Left colon (tissue), 2 donors: ENCODE measurements around the gene CD2. TPM values are rescaled to one million over a fixed set of nuclear protein-coding genes. Genes with fewer than 3 reads are reported as not detected.

Experiments
- ATAC-seq: fragments of 200-7000 bp; cut with Tn5 transposase; one replicate; pipeline ENCODE4 v1.9.1; 2020; ENCODE audit warnings: mild to moderate bottlenecking, moderate library complexity
- DNase-seq, 2 donors: peaks; one replicate each; pipeline ENCODE4 v3.0.0-alpha.2; 2020
- intact Hi-C, 2 donors: fragments of 100-400 bp; cut with DNase I in 1 of 2; cut with micrococcal nuclease in 1 of 2; formaldehyde crosslinking; loops; one replicate each; pipeline versions ENCODE4 v1.11.2 to v1.14.0; 2022; cut with DNase I, micrococcal nuclease
- total RNA-seq, 2 donors: library from RNA; stranded (reverse); fragmentation: NEBNext Ultra II Directional; extraction: Animal tissue kit (Norgen Biotek cat#: 25700); gene quantifications; one replicate each; pipeline ENCODE4 v1.2.1, GENCODE V29; 2021
- donor health status: DM: no; HTN: no; CAD: no.
- donor health status: DM: yes; HTN: yes; CAD: no.

Gene CD2
- total RNA-seq, 2 donors from 2014 or later = 2.9 to 3.5 TPM

GRCh38 chr1:116725798-116726197 lies 28.4 kb upstream of the CD2 start:
- intact Hi-C loops = loop anchor here in 1 of 2 donors (10.0 kb wide), 1 partner anchor 329 kb away; no protein-coding TSS in a partner anchor
- ATAC-seq = no peak
- no peak for DNase-seq

- ATAC-seq (no peak), DNase-seq (no peak)
- intact Hi-C loops = loop anchor here in 1 of 2 donors (10.0 kb wide), 1 partner anchor 328 kb away; no protein-coding TSS in a partner anchor
Measured at GRCh38 chr1:116726872-116727820, 27.1 kb upstream of the CD2 start.

DNA sequence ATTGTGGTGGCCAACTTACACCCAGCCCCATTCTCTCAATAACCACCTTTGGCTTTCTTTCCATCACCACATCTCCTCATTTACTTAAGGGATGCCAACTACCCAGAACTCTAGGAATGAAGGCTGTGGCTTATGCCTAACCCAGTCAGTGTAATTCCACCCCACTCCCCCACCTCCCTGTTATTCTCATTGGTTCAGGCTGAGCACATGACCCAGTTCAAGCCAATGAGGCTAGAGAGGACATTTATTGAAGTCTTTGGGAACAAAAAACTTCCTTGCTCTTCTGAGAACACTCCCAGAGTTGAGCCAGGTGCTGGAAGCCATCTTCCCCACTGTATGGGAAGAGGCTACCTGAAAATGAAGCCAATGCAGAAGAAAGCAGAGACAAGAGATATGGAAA lies 22.8 kb upstream of the CD2 start:
- no peak for DNase-seq
- intact Hi-C loops = no loop called here
- ATAC-seq = no peak

- intact Hi-C loops = no loop called here
- ATAC-seq (no peak), DNase-seq (no peak)
Measured at GRCh38 chr1:116732726-116733125, 21.5 kb upstream of the CD2 start.

- intact Hi-C loops = no loop called here
- ATAC-seq (no peak), DNase-seq (no peak)
Measured at GRCh38 chr1:116733476-116734365, 20.5 kb upstream of the CD2 start.

DNA sequence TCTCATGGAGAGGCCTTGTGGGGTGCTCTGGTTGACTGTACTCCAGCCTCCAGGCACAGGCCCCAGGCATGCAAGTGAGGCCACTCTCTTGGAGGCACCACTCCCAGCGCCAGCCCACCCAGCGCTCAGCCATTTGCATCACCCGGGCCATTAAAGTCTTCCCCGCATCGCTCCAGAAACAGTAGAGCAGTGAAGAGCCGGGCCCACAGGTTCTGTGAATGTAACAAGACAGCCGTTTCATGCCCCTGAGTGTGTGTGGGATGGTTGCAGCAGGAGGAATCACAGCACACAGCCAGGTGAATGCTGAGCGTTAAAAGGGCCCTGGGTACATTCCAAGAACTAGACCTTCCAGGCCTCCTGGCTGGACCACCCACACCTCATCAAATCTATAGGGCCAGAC lies 19.0 kb upstream of the CD2 start:
- no peak for DNase-seq
- intact Hi-C loops = loop anchor here in 1 of 2 donors (5.0 kb wide), 1 partner anchor 322 kb away; no protein-coding TSS in a partner anchor
- ATAC-seq = no peak

- ATAC-seq = peak; percentile 84
- intact Hi-C loops = loop anchor here in 1 of 2 donors (5.0 kb wide), 1 partner anchor 320 kb away; no protein-coding TSS in a partner anchor
- DNase-seq = peak in 1 of 2 donors; percentile 69
Measured at GRCh38 chr1:116737020-116737854, 17.0 kb upstream of the CD2 start.

- ATAC-seq (no peak), DNase-seq (no peak)
- intact Hi-C loops = loop anchor here in 1 of 2 donors (5.0 kb wide), 1 partner anchor 319 kb away; no protein-coding TSS in a partner anchor
Measured at GRCh38 chr1:116737855-116738321, 16.3 kb upstream of the CD2 start.

DNA sequence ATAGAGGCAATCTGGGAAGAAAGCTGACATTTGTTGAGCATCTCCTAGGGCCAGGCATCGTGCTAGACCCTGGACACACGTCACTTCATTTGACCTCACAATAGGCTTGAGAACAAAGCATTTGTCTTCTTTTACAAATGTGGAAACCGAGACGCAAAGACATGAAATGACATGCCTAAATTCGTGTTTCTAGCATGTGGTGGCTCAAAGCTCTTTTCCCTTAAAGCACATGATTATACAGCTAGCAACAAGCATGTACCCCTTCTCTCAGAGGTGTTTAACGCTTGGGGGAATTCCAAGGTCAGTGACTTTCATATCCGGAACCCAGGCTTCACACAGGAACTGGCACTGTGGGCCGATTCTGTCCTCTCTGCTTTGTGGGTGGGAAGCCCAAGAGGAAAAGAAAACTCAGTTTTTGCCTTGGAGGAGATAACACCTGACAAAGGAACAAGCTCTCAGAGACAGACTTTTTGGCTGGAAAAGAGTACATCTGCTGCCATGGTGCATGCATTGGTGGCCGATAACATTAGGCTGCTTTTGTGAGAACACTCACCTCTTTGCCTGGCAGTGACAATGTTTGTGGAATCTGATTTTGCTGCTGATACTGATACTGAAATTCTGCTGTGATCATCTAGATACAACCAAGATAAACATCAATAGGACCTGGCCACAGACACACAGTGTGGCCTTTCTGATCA lies 15.4 kb upstream of the CD2 start:
- DNase-seq = no peak
- intact Hi-C loops = loop anchor here in 1 of 2 donors (5.0 kb wide), 1 partner anchor 318 kb away; no protein-coding TSS in a partner anchor

DNA sequence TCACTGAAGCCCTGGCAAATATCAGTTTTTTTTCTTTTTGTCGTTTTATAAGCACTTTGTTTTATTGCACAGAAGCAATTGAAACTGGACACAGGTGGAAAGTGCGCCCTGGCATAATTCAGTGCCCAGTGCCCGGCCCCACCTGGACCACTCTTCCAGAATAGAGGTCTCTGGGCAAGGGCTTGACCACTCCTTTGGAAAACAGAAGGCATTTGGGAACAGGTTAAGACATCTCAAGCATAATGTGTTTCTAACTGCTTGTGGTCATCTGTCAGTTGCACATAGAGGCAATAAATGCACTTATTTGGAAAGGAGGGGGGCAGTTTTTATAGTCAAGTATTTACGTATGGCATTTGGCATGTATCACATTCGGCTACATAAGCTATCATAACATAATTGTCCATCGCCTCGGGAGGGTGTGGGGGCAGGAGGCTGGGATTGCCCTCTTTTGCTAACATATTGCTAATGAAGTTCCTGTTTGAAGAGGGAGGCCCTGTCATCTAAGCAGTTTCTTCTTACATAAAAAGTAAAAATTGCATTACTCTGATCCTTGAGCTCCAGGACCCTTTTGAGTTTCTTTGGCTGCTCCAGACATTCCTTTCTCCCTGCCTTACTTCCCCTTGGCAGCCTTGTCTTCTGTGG lies 14.7 kb upstream of the CD2 start:
- ATAC-seq = no peak
- intact Hi-C loops = loop anchor here in 1 of 2 donors (5.0 kb wide), 1 partner anchor 318 kb away; no protein-coding TSS in a partner anchor
- DNase-seq = no peak

More for the DNA sequence above, 15.4 kb upstream of the CD2 start:
- no peak for ATAC-seq

GRCh38 chr1:116740296-116740695 lies 13.9 kb upstream of the CD2 start:
- no peak for ATAC-seq
- intact Hi-C loops = no loop called here

GRCh38 chr1:116740746-116741145 lies 13.5 kb upstream of the CD2 start:
- intact Hi-C loops = no loop called here
- no peak for DNase-seq
- no peak for ATAC-seq

More at GRCh38 chr1:116740296-116740695, 13.9 kb upstream of the CD2 start:
- no peak for DNase-seq

GRCh38 chr1:116741836-116742565 lies 12.2 kb upstream of the CD2 start:
- intact Hi-C loops = no loop called here

GRCh38 chr1:116743535-116743934 lies 10.7 kb upstream of the CD2 start:
- ATAC-seq = no peak
- intact Hi-C loops = no loop called here

More at GRCh38 chr1:116741836-116742565, 12.2 kb upstream of the CD2 start:
- no peak for ATAC-seq
- no peak for DNase-seq

DNA sequence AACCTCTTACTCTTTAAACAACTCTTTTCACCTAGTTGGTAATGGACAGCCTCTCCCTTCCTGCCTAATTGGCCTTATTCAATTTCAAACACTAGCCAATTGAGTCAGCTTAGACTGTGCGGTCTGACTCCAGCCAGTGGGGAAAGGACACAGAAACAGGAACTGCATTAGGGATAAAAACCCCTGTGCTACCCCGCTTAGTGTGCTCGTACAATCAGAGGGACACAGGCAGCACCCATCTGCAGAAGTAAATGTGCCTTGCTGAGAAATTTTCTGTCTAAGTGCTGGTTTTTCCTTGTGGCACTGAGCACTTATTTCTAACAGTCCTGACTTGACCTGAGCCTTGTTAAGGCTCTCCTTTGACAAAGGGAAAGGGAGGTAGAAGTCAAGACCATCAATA lies 6.0 kb upstream of the CD2 start:
- no peak for ATAC-seq

More at GRCh38 chr1:116743535-116743934, 10.7 kb upstream of the CD2 start:
- no peak for DNase-seq

GRCh38 chr1:116751146-116751545 lies 3.1 kb upstream of the CD2 start:
- DNase-seq = no peak
- intact Hi-C loops = no loop called here
- ATAC-seq = no peak

More for the DNA sequence above, 6.0 kb upstream of the CD2 start:
- DNase-seq = no peak
- intact Hi-C loops = no loop called here
